Stimulated activated CD4-positive, alpha-beta T cell treated with anti-CD3 and anti-CD28 coated beads, Interleukin-4, amount 100 ng/mL, for 1 hour (primary cell): ENCODE measurements around the gene ZBTB40.

Experiments used
- DNase-seq: peaks from one replicate; pipeline ENCODE4 v3.0.0-alpha.2; 2020

The ZBTB40 gene

GRCh38 chr1:22507587-22507986, 55.9 kb downstream of the ZBTB40 start:
- DNase-seq, result no peak

GRCh38 chr1:22508329-22508728, 56.7 kb downstream of the ZBTB40 start:
- DNase-seq, result no peak

DNA sequence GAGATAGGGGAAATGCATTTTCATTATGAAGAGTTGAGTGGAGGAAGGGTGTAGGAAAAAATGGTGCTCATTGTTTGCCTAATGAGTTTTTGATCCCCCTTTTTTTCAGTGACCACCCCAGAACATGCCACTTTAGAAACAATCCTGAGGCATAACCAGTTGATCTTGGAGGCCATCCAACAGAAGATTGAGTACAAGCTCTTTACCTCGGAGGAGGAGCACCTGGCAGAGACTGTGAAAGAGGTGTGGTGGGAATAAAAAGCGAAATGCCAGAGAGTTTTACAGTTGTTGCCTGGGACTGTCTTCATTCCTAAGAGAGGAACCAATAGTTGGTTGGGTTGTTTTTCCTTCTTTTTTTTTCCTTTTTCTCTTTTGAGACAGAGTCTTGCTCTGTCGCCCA, 57.3 kb downstream of the ZBTB40 start:
- no peak for DNase-seq

DNA sequence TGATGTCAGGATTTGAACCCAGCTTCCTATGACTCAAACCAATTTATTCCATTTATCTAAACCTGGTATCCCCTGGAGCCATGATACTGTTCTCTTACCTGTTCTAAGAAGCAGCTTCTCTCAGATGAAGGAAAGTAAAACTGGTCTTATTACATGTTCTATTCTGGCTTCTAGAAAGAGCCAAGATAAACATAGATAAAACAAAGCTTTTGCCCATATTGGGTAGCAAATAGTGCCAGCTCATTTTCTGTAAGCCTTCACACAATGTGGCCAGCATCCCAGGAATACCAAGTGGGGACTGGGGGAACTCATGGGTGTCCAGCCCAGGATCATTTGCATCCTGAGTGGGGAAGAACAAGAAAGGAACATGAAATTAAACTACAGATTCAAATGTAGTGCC, 58.2 kb downstream of the ZBTB40 start:
- no peak for DNase-seq

DNA sequence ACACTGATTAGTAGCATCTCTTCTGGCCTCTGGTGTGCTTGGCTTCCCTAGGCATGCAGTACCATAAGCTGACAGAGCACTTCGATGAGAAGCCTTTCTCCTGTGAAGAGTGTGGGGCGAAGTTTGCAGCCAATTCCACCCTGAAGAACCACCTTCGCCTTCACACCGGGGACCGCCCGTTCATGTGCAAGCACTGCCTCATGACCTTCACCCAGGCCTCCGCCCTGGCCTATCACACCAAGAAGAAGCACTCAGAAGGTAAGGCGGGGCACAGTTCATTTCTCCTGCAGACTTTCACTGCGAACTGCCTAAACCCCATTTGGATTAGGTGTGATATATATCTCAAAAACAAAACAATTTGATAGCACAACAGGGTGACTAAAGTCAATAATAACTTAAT, 61.2 kb downstream of the ZBTB40 start:
- no peak for DNase-seq

- DNase-seq, result no peak
Measured at GRCh38 chr1:22516906-22517571, 65.4 kb downstream of the ZBTB40 start.

- DNase-seq, result no peak
Measured at GRCh38 chr1:22517956-22518355, 66.3 kb downstream of the ZBTB40 start.

GRCh38 chr1:22518379-22518778, 66.7 kb downstream of the ZBTB40 start:
- no peak for DNase-seq

DNA sequence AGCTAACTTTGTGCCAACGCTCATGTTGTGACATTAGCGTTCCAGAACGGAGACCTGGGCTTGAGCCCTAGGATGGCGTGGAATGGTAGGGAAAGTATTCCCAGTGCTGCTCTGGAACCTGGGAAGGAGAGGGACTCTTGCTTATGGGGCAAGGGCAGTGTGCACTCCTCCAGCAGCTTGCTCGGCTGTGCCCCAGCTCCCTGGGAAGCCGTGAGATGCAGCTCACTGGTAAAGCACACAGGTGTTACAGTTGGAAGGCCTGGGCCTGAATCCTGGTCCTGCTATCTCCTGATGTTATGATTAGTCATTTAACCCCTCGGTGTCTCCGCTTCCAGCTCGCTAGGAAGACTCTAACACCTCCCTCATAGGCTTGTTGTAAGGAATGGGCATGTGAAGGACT, 69.2 kb downstream of the ZBTB40 start:
- DNase-seq, result no peak

- no peak for DNase-seq
Measured at GRCh38 chr1:22521692-22522091, 70.0 kb downstream of the ZBTB40 start.

DNA sequence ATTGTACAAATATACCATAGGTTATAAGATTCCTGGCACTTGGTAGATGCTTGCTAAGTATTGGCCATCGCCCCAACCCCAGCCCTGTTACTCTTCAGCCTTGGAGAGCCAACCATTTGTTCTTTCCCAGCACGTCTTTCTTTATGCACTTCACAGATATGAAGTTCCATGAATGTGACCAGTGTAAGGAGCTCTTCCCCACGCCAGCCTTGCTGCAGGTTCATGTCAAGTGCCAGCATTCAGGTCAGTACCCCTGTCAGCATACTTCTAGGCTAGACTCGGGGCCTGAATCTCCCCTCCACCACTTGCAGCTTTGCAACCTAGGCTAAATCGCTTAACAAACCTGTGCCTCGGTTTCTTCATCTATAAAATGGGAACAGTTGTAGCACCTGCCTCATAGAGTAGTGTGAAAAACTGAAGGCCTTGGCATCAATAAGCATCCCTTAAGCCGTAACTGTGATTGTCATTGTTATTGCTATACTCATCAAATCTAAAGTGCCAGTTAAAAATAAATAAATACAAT, 70.6 kb downstream of the ZBTB40 start:
- no peak for DNase-seq

GRCh38 chr1:22524481-22524880, 72.8 kb downstream of the ZBTB40 start:
- DNase-seq, result no peak

GRCh38 chr1:22525211-22525610, 73.6 kb downstream of the ZBTB40 start:
- no peak for DNase-seq

DNA sequence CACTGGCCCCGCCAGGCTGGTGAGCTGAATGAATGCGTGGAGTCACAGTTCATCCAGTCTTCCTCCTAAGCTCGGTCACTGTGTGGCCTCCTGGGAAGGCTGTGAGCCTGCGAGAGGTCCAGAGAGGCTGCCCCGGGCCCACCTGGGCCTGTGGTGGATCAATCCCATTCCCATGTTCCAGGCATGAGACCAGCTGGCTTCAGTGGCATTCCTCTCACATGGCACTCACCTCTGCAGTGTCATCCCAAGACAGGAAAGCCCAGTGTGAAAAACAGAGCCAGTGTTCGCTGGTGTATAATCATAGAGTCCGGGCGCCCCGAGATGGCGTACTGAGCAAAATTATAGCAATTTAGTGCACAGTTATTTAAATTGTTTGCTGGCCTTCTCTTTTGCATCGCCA, 74.0 kb downstream of the ZBTB40 start:
- DNase-seq, result no peak

DNA sequence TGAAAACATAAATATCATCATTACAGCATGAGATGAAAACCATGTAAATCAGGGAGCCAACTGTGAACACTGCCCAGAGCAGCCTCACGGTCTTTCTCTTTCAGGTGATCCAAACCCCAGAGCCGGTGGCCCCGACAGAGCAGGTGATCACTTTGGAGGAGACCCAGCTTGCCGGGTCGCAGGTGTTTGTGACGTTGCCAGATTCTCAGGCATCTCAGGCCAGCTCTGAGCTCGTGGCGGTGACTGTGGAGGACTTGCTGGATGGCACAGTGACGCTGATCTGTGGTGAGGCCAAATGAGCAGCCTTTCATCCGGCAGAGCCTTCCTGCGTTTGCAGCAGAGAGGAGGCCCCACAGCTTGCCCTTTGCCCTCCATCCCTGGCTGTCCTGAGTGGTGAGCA, 74.4 kb downstream of the ZBTB40 start:
- no peak for DNase-seq

DNA sequence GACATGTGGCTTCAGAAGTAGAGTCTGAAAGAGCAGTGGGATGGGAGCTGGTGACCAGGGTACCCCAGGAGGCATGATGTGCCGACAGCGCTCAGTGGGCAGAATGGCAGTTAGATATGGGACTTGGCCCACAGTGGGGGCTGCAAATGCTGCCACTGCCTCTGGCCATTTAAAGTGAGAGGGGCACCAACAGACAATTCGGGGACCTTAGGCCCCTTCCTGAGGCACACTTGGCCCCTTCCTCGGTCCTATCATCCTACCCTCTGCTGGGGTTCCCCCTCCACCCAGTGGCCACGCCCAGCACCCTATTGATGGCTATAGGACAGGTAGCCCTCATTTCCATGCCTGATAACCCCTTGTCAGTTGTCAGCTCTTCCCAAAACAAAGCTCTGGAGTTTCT, 75.0 kb downstream of the ZBTB40 start:
- DNase-seq, result no peak

GRCh38 chr1:22527122-22527521, 75.5 kb downstream of the ZBTB40 start:
- DNase-seq, result no peak

DNA sequence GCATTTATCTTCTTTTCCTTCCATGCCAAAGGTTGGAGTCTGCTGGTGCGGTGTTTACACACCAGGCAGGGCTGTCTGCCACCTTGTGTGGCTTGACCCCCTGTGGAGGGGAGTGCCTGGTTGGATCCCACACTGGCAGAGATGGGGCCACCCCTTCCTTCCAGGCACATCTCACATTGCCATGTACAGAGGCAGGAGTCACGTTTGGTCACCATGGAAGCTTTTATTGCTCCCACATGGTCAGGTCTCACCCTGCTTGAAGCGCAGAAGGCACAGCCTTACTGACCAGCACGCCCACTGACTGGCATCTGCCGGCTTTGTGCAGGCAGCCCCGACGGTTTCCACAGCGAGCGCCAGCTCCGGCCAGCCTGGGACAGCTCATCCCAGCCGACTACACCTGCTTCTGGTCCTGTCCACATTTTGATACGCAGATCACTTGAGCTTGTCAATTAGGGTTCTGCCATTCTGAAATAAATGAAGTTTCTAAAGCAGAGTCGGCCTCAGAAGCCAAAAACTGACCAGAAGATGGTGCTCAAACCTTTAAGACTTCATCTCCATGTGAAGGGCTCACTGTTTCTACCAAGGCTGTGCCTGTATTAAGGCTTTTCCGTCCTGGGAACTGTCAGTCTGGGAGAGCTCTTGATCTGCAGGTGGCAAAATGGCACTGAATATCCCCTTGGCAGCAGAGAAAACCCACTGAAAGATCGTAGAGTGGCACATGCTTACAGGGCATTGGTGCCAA, 76.1 kb downstream of the ZBTB40 start:
- DNase-seq, result no peak

- no peak for DNase-seq
Measured at GRCh38 chr1:22528451-22528850, 76.8 kb downstream of the ZBTB40 start.

DNA sequence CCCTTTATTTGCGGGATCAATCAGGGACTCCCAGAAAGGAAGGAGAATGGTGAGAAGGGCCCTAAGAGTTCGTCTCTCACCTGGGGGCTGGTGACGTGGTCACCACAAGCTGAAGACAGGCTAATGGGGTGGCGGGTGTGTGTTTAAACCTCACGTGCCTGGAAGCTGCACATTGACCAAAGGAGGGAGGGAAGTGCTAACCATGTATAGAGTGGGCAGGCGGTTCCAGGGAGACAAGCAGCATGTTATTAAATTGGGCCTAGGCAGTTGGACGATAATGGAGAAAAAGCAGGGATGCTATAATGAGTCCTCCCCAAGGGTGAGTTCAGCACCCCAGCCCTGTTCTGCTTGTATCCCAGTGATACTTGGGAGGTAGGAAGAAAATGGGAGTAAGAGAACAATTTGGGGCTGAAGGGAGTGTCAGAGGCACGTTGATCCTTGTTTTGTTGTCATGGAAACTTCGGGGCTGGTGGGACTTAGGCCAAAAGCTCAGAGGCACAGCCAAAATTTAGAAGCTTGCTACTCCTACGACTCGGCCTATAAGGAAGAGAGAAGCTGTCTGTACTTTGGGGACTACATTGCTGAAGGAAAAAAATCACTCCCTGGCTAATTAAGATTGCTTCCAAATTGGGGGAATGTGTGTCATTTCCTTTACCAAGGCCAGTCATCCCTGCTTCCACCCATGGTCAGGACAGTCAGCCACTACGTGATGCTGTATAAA, 78.4 kb downstream of the ZBTB40 start:
- no peak for DNase-seq

DNA sequence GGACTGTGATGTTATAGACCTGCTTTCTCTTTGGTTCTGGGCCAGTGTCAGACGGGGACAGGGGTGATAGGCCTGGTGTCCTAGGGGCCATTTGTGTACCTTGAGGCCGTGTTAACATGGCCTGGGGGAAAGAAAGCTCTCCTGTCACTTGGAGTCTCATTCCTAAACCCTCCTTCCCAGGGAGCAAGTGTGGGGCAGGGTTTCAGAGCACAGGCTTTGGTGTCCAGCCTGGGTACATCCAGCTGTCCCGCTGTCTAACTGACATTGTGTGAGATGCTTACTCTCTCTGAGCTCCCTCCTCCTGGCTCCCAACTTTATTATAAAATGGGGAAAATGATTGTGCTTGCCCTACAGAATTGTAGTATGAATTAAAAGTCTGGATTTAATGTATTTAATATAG, 79.1 kb downstream of the ZBTB40 start:
- no peak for DNase-seq

GRCh38 chr1:22531251-22531650, 79.6 kb downstream of the ZBTB40 start:
- DNase-seq, result no peak

DNA sequence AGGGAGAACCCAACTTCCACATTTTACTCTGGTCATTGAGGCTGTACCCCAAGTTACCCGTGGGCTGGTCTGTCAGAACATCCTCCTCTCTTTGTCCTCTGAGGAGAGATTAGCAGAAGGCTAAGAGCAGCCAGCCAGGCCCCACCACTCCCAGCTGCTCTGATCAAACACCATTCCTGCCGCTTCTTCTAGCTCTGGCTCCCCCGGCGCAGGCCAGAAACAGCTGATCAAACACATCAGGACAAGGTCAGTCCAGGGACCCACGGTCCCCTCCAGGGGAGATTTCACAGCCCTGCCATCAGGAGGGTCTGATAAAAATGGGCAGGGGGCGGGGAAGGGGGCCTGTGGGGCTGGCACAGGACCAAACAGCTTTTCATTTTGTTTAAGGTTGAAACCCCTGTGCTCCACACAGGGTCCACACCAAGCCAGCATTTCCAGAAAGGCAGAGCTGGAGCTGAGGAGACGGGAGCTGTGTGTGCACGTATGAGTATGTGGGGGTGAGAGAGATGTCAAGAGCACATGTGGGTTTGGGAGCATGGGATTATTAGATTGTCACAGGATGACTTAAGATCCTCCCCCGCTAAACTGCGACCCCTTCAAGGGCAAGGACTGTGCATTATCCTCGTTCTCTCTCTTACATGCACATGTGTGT, 81.7 kb downstream of the ZBTB40 start:
- no peak for DNase-seq
